Measurements from ENCODE around the gene MARK1. TPM values are rescaled to one million over a fixed set of nuclear protein-coding genes. Genes with fewer than 3 reads are reported as not detected.

MARK1 gene
- total and polyA plus RNA-seq, 9 of the 15 experiments (the other 6 are each of a cell fraction or from before 2014, with no cell fraction given) = not detected

GRCh38 chr1:220550811-220551399, 23.0 kb downstream of the MARK1 start:
- H3K9me3 ChIP-seq (replicated peaks; ENCODE audit: control insufficient read depth, insufficient read depth, low read depth, low read length) = no peaks in the 10 kb centered on the region
- no peak overlapping the region for H3K4me3 ChIP-seq
- H3K36me3 ChIP-seq (ENCODE audit: control insufficient read depth, insufficient read depth, low read length) = no peaks in the 10 kb centered on the region
- FAIRE-seq = no peak
- ChIA-PET POLR2A (interaction anchor here (0.7 to 0.9 kb wide), 2 partner anchors 15 to 843 kb away, joined by 3 to 4 read pairs; no protein-coding TSS in a partner anchor), CTCF (ENCODE audit: low intra/inter-chr PET ratio) (no interaction called here)
- no TSS peak for BruUV-seq (replicated peaks)
- no peaks in the 10 kb centered on the region for H3K79me2 ChIP-seq (ENCODE audit: control insufficient read depth, insufficient read depth, low read length)
- under 1% methylated on average over 6 of the region's 6 CpGs for WGBS (ENCODE audit: insufficient coverage, low coverage, missing lambda C conversion rate)
- TF ChIP-seq TGIF2 (CRISPR knock-in tag; IDR thresholded peaks at IDR 0.05) (no peak), CEBPB (tag; IDR thresholded peaks at IDR 0.05) (no peak), SPI1 (IDR thresholded peaks at IDR 0.05; ENCODE audit: borderline replicate concordance, low read depth, low read length) (no peak), GTF2B (IDR thresholded peaks at IDR 0.05; ENCODE audit: extremely low read depth, insufficient read length) (no peak), SRSF9 (IDR thresholded peaks at IDR 0.05; ENCODE audit: borderline replicate concordance, low read depth, low read length) (no peak), KHSRP (IDR thresholded peaks at IDR 0.05) (no peak), EP400 (IDR thresholded peaks at IDR 0.05) (no peak), HMG20A (CRISPR knock-in tag; conservative IDR thresholded peaks at IDR 0.05) (no peak), FOXP1 (CRISPR knock-in tag; IDR thresholded peaks at IDR 0.05) (no peak), E2F1 (CRISPR knock-in tag; IDR thresholded peaks at IDR 0.05) (no peak), JUN (IDR thresholded peaks at IDR 0.05; ENCODE audit: borderline replicate concordance, low read depth, low read length) (no peak), JUN (CRISPR knock-in tag; IDR thresholded peaks at IDR 0.05; ENCODE audit: borderline replicate concordance) (no peak), ZBTB7A (IDR thresholded peaks at IDR 0.05; ENCODE audit: borderline replicate concordance, control insufficient read depth, low read depth, low read length) (no peak)
- H3K9ac ChIP-seq (ENCODE audit: insufficient read depth in 1 of 2, low read depth in 2 of 2, low read length in 2 of 2) = no peak overlapping the region
- H2AFZ ChIP-seq (ENCODE audit: low read depth, low read length) = no peak overlapping the region
- DNase-seq (ENCODE audit: extremely low read depth in 1 of 4, low spot score in 3 of 4) = no peak
- H4K20me1 ChIP-seq (replicated peaks; ENCODE audit: control insufficient read depth, insufficient read depth, low read length) = no peaks in the 10 kb centered on the region
- no peak overlapping the region for H3K4me2 ChIP-seq (ENCODE audit: insufficient read depth, low read length)
- ATAC-seq = no peak
- in situ Hi-C loops (cut with MboI) (no loop called here), intact Hi-C loops (cut with micrococcal nuclease) (no loop called here)
- H3K27ac ChIP-seq (ENCODE audit: extremely low read depth, low read depth, low read length) = no peak overlapping the region
- no peaks in the 10 kb centered on the region for H3K9me1 ChIP-seq (ENCODE audit: control insufficient read depth, insufficient read depth, low read length)
- H3K27me3 ChIP-seq (ENCODE audit: control insufficient read depth in 2 of 2, insufficient read depth in 2 of 2, low read length in 2 of 2) = no peaks in the 10 kb centered on the region; a peak in 1 of 5 replicates
- no peaks in the 10 kb centered on the region for H3K4me1 ChIP-seq (replicated peaks in 1 of 2; ENCODE audit: control insufficient read depth in 2 of 2, insufficient read depth in 2 of 2, low read length in 2 of 2)

All from K562 (cell line).